GM18861 (cell line): Measurements from ENCODE around the gene ACOT9.
"Not testable (repeated sequence)": the region's sequence is repeated elsewhere in the genome, so short reads cannot be mapped to it uniquely, and the experiment has no call there.

Experiments
- ATAC-seq: cut with Tn5 transposase; IDR thresholded peaks from one replicate; pipeline ENCODE4 v1.9.1; 2021; ENCODE audit not compliant: unreplicated experiment

ACOT9 gene

DNA sequence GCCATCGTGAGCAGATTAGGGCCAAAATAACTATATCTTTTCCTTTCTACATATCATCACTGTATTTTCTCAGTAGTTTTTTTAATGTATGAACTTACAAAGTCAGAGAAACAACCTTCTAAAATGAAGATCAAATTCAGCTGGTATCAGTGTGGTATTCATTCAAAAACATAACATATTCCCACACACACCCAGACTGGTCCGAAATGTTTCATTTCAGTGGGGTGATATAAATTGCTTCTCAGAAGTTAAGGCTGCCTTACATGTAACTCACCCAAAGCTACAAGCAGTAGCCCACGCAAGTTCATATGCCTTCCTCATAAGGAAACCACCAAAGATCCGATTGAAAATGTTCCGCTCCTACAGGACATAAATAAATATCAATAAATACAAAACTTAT lies 37.8 kb downstream of the ACOT9 start:
- ATAC-seq = no peak

DNA sequence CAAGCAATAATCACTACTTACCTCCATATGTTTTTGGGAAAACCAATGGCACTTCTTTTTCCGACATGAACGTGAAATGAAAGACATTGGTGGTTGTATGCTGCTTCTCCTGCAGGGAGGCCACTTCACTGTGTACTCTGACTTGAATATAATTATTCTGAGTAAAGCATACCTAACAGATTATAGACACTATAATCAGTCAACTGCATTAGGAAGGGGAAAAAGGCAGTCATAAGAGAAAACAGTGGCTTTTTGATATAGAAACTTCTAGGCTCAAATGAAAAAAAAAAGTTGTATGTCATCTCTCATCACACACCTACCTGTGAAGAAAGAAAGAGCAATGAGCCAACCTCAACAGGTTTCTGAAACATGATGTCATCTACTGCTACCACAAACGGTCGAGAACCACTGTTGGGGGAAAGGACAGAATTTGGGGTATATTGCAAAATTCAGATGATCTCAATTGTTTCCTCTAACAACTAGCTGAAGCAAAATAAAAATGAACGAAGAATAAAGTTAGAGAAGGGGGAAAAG lies 38.3 kb downstream of the ACOT9 start:
- no peak for ATAC-seq

- ATAC-seq = no peak
These were observed 43.4 kb downstream of the ACOT9 start for GRCh38 chrX:23699636-23700194.

DNA sequence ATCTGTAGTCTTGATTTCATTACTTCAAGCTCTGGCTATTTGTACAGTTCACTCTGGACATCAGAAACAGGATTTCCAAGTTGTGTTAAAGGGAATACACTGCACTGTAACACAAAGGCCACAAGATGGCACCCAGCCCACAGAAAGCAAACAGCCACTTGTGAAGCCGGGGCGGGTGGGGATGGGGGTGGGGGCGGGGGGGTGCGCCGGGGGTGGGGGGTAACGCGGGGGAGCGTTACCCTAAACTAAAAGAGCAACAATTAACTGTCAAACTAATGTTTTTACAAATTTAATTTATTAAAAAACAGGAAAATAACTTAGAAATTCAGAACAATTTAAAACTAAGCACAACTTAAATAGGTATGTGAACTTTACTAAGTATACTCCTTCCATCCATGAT lies 48.5 kb downstream of the ACOT9 start:
- peak; percentile 62 for ATAC-seq

DNA sequence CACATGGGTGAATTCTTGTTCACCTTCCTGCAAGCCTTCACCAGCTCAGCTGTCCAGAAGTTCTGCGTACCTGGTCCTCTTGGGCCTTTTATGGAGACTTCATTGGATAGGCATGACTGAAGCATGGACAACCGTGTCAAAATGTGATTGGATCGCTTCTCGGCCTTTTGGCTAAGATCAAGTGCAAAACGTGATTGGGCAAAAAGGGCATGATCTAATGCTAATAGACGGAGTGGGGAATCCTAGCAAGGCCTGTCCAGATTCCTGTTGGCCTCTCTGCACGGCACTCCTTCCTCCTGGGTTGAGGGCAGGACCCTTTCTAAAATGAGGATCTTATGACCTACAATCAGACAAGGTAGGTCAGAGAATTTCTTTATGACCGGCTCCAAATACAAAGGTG lies 50.9 kb downstream of the ACOT9 start:
- no peak for ATAC-seq

DNA sequence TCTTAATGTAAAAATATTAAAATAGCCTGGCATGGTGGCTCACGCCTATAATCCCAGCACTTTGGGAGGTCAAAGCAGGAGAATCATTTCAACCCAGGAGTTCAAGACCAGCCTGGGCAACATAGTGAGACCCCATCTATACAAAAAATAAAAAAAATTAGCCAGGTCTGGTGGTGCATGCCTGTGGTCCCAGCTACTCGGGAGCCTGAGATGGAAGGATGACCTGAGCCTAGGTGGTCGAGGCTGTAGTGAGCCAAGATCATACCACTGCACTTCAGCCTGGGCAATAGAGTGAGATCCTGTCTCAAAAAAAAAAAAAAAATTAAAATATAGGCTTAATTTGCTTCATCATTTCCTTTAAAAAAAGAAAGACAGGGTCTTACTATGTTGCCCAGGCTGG lies 66.6 kb downstream of the ACOT9 start:
- not testable (repeated sequence) for ATAC-seq

- ATAC-seq = no peak
These were observed 70.0 kb downstream of the ACOT9 start for GRCh38 chrX:23673108-23673507.

DNA sequence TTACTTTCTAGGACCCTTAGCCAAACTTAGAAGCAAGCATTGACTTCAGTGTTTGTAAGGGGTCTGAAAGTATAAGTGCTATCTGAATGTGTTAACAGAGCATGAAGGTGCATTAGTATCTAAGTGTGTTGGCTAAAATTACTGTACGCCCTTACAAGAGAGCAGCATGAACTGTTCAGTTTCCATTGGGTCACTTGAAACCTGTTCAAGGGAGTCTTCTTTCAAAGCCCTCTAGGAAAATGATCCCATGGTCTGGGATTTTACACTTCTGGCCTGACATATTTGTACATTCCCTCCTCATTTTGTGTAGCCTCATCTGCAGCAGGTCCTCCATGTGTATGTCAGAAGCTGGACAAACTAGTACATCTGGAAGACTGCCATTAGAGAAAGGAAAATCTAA lies 72.5 kb downstream of the ACOT9 start:
- ATAC-seq = no peak

DNA sequence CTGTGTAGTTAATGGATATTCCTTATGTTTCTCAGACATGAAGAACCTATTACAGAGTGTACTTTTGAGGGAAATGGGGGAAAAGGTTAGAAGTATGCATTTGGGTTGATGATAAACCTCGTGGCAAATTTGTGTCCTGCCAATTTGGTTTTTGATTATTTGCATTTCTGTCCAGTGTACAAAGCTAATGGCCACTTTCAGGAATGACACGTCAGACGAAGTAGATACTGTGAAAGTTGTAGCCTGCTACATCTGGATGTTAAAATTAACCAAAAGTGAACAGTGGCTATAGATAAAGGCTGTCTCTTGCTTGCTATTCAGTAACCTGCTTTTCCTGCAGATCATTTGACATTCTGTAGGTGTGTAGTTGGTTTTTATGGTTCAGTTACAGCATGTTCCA lies 74.7 kb downstream of the ACOT9 start:
- ATAC-seq = peak; percentile 49

DNA sequence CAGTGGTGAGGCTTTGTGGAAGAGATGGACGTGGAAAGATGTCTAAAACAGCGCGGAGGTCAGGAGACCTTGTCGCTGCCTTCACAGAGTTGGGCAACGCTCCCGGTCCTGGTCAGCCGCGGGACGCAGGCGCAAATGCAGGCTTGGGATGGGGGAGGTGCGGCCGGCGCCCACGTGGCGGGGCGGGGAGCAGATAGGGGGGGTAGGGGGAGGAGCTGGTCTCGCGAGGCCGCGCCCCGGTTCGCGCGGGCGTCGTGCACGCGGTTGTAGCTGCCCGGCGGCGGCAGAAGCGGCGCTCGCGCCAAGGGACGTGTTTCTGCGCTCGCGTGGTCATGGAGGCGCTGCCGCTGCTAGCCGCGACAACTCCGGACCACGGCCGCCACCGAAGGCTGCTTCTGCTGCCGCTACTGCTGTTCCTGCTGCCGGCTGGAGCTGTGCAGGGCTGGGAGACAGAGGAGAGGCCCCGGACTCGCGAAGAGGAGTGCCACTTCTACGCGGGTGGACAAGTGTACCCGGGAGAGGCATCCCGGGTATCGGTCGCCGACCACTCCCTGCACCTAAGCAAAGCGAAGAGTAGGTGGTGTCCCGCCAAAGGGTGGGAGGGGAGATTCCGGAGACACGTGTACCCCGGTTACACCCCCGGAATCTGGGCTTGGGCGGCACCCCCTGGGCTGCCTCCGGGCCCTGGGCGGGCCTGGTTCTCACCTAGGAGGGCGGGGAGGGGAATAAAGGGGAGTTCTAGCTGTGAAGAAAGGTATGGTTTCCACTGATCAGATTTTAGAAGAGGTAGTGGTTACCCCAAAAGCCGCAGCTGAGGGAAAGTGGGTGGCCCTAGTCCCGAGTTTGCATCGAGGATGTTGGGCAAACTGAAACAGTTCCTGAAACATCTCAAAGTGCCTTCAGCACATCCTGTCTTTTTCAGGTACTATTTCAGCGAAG lies 75.6 kb downstream of the ACOT9 start, which contains the start of gene PRDX4:
Gene PRDX4, plus strand, starts transcription at position 255 of the 939 bp plus-strand sequence. Its CDS starts 78 bp downstream, at position 333.
- ATAC-seq = peak; percentile 36

DNA sequence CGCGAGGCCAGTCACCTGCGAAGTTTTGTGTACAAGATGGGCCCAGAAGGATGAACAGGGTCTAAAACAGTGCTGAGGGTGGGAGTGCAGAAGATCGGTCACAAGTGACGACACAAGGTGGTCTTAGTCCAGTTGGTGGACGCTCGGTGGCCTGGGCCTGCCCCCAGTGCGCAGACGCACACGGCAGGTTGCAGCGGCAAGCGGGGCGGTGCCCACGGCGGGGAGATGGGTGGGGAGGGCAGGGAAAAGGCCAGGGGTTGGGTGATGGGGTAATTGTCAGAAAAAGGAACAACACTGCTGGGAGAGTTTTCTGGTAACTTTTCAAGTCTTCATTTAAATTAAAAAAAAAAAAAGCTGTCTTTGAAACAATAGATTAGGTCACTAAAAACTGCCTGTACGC lies 76.8 kb downstream of the ACOT9 start:
- ATAC-seq = no peak

DNA sequence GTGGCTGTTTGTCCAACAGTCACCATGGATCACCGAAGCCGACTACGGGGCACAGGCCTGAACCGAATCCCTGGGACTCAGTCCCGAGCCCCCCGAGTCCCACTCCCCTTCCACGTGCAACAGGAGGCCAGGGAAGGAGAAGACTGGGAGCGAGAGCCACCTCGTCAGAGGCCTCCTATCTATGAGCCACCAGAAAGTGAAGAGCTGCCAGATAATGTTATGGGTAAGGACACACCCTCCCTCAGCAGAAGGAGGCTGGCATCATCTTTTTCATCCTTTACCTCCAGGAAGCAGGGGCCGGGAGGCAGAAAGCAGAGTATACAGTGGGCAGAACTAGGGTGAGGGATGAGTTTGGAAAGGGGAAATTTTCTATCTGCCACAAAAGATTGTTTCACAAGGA lies 78.6 kb downstream of the ACOT9 start:
- ATAC-seq = no peak

GRCh38 chrX:23662853-23663252 lies 80.2 kb downstream of the ACOT9 start:
- peak; percentile 60 for ATAC-seq

DNA sequence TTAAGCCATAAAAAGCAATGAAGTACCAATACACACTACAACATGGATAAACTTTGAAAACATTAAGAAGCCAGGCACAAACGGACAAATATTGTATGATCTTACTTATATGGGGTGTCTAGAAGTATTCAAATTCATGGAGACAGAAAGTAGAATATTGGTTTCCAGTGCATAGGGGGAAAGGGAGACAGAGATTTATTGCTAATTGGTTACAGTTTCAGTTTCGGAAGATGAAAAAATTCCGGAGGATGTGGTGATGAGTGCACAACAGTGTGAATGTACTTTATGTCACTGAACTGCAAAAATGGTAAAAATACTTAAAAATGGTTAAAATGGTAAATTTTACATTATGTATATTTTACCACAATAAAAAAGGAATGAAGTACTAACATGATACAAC lies 80.9 kb downstream of the ACOT9 start:
- peak; percentile 47 for ATAC-seq

DNA sequence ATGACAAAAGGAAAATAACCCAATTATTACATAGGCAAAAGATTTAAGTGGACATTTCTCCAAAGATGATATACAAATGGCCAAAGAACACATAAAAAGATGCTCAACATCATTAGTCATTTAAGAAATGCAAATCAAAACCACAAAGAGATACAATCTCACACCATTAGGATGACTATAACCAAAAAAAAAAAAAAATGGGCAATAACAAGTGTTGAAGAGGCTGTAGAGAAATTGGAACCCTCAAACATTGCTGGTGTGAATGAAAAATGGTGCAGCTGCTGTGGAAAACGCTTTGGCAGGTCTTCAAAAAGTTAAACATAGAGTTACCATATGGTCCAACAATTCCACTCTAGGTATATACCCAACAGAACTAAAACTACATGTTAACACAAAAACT lies 81.4 kb downstream of the ACOT9 start:
- no peak for ATAC-seq

DNA sequence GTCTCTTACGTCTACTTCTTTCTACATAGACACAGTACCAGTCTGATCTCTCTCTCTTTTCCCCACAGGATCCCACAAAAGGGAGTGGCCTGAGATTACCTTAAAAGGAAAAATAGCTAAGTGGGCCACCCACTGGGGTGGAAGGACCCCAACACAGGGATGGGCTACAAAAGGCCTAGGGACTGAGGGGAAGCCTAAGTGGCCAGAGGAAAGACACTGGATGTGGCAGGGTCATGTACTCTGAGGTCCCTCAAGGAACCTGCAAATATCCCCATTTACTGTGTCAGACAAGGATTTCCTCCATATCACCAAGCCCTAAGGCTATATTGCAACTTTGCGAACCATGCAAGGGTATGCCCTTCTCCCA lies 82.3 kb downstream of the ACOT9 start:
- no peak for ATAC-seq

- ATAC-seq = not testable (repeated sequence)
These were observed 82.9 kb downstream of the ACOT9 start for GRCh38 chrX:23660083-23660765.

DNA sequence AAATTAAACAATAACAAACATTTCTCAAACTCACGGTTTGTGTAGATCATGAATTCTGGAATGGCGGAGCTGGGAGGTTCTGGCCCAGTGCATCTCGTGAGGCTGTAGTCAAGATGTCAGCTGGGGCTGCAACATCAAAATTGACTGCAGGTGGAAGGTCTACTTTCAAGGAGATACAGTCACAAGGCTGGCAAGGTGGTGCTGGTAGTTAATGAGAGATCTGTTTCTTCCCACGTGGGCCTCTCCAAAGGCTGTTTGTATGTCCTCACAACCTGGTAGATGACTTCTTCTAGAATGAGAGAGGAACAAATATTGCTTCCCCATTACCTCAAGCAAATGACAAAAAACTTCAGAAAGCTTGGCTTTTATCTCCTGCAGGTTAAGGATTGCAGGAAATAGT lies 83.7 kb downstream of the ACOT9 start:
- no peak for ATAC-seq

DNA sequence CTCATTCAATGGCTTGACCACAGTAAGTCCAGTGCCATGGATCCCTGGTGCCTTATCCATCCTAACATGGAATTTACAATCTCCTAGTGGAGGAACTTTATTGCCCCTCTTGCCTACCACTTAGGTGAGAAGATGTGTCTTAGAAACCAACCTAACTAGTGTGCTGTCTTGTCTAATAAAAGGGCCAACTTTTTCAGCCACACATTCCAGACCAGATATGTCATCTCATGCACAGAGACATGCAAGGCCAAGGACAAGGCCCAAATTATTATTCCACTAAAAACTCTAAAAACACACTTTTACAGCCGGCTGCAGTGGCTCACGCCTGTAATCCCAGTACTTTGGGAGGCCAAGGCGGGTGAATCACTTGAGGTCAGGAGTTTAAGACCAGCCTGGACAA lies 86.4 kb downstream of the ACOT9 start:
- ATAC-seq = no peak

DNA sequence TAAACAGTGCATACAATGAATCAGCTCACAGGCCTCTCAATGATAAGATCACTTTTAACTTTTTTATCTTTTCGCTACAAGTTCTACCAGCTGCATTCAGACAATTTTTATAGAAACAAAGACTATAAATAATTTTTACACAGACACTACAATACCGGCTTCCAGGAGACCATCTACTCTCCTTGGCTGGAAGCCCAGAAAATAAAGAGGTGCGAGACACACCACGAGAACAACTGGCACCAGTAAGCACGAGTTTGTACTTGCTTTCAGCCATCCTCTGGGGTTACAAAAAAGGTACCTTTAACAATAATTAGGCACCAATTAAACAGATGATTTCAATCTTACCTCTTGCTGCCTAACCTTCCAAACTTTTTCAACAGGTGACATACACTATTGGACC lies 87.0 kb downstream of the ACOT9 start:
- ATAC-seq = no peak
